Gastrocnemius medialis (tissue), 4 donors: ENCODE results near the gene POLD2. TPM values are rescaled to one million over a fixed set of nuclear protein-coding genes. Genes with fewer than 3 reads are reported as not detected.

Experiments used
- ATAC-seq, 2 donors: fragments of 150-250 bp; one replicate each; pipeline ENCODE4 v1.9.1; 2016
- DNase-seq, 2 donors: peaks; one replicate each; pipeline ENCODE4 v3.0.0-alpha.2; 2019
- H3K27ac ChIP-seq, 4 donors: fragments of 200-600 bp; sonication (generic); 1 replicate in 1 of 4; 2 replicates in 3 of 4; pipeline ENCODE4 v1.5.1; 2016 to 2018; ENCODE audit warnings: mild to moderate bottlenecking in 2 of 4, moderate library complexity in 1 of 4
- H3K27me3 ChIP-seq, 3 donors: fragments of 200-600 bp; sonication (generic) in 2 of 3; 1 replicate in 1 of 3; 2 replicates in 2 of 3; pipeline versions ENCODE4 v1.5.1 to v1.6.0; 2016 to 2019; ENCODE audit warnings: mild to moderate bottlenecking in 1 of 3, moderate library complexity in 1 of 3
- H3K36me3 ChIP-seq, 2 donors: fragments of 200-600 bp; sonication (generic) in 1 of 2; one replicate each; pipeline ENCODE4 v1.5.1; 2017 to 2018
- H3K4me1 ChIP-seq, 2 donors: fragments of 200-600 bp; sonication (generic) in 1 of 2; one replicate each; pipeline ENCODE4 v1.5.1; 2016 to 2017; ENCODE audit warnings: mild to moderate bottlenecking in 2 of 2
- H3K4me3 ChIP-seq, 4 donors: fragments of 200-600 bp; sonication (generic) in 3 of 4; 1 replicate in 1 of 4; 2 replicates in 3 of 4; pipeline ENCODE4 v1.5.1; 2016 to 2019; ENCODE audit warnings: mild to moderate bottlenecking in 2 of 4
- H3K9me3 ChIP-seq, 3 donors: fragments of 200-600 bp; sonication (generic) in 2 of 3; 1 replicate in 1 of 3; 2 replicates in 2 of 3; pipeline ENCODE4 v1.5.1; 2016 to 2019
- CTCF ChIP-seq, 5 experiments: fragments of 450-650 bp in 3 of 5; fragments of 200-600 bp in 2 of 5; sonication (generic) in 2 of 5; IDR thresholded peaks in 4 of 5; conservative IDR thresholded peaks in 1 of 5; 1 replicate in 4 of 5; 2 replicates in 1 of 5; pipeline ENCODE4 v1.5.1; 2016 to 2019; ENCODE audit warnings: antibody characterized with exemption in 5 of 5, mild to moderate bottlenecking in 3 of 5, moderate library complexity in 3 of 5
- POLR2A ChIP-seq, 2 donors: fragments of 450-650 bp; IDR thresholded peaks; one replicate each; pipeline ENCODE4 v1.6.1; 2017; ENCODE audit warnings: antibody characterized with exemption in 2 of 2, mild to moderate bottlenecking in 2 of 2, moderate library complexity in 2 of 2
- in situ Hi-C, 4 donors: fragments of 200-750 bp; cut with MboI; loops; one replicate each; pipeline versions ENCODE4 v1.15.0 to v1.8.0; 2017; ENCODE audit warnings: low sequenced_read_pairs in 4 of 4
- intact Hi-C: fragments of 100-400 bp; cut with DNase I; formaldehyde crosslinking; loops from one replicate; pipeline ENCODE4 v1.15.1; 2023; ENCODE audit warnings: low total_unique reads
- total RNA-seq, 4 donors: library from RNA; depleted of rRNA; stranded (reverse); fragments of >200 nt; gene quantifications; one replicate each; pipeline versions ENCODE4 v1.1.0 to v1.2.3, GENCODE V29; 2016

Gene POLD2
- total RNA-seq, 4 donors from 2014 or later = 69.4 to 93.0 (median 77.7) TPM

- Histone ChIP-seq H3K9me3 (no peaks in the 10 kb centered on the region), H3K36me3 (no peaks in the 10 kb centered on the region), H3K27me3 (peaks cover 2 to 20% (median 15%) of the 10 kb centered on the region in 3 donors), H3K27ac (no peak overlapping the region), H3K4me1 (no peaks in the 10 kb centered on the region), H3K4me3 (no peak overlapping the region)
- DNase-seq (no peak), ATAC-seq (no peak)
- no peak for TF ChIP-seq CTCF (IDR thresholded peaks at IDR 0.05 in 4 of 5, conservative IDR thresholded peaks at IDR 0.05 in 1 of 5)
- in situ Hi-C loops (no loop called here), intact Hi-C loops (no loop called here)
These were observed 25.7 kb upstream of the POLD2 start for GRCh38 chr7:44148961-44149536.

- intact Hi-C loops = no loop called here
- in situ Hi-C loops = no loop called here
- H3K27ac ChIP-seq = no peak overlapping the region
- no peak for TF ChIP-seq CTCF (IDR thresholded peaks at IDR 0.05 in 4 of 5, conservative IDR thresholded peaks at IDR 0.05 in 1 of 5)
- no peak for TF ChIP-seq POLR2A (IDR thresholded peaks at IDR 0.05)
- H3K36me3 ChIP-seq = no peaks in the 10 kb centered on the region
- DNase-seq (no peak), ATAC-seq (no peak)
- H3K27me3 ChIP-seq = peaks cover 2 to 20% (median 15%) of the 10 kb centered on the region in 3 donors
- H3K9me3 ChIP-seq = no peaks in the 10 kb centered on the region
- no peaks in the 10 kb centered on the region for H3K4me1 ChIP-seq
- no peak overlapping the region for H3K4me3 ChIP-seq
These were observed 24.8 kb upstream of the POLD2 start for GRCh38 chr7:44148166-44148565.

GRCh38 chr7:44147026-44147991, 24.0 kb upstream of the POLD2 start:
- in situ Hi-C loops = no loop called here
- H3K27ac ChIP-seq = no peak overlapping the region
- H3K36me3 ChIP-seq = no peaks in the 10 kb centered on the region
- no peak overlapping the region for H3K4me3 ChIP-seq
- ATAC-seq = no peak
- peaks cover 2 to 20% (median 15%) of the 10 kb centered on the region in 3 donors for H3K27me3 ChIP-seq
- no peak for DNase-seq
- H3K4me1 ChIP-seq = no peaks in the 10 kb centered on the region
- no peaks in the 10 kb centered on the region for H3K9me3 ChIP-seq
- TF ChIP-seq POLR2A (IDR thresholded peaks at IDR 0.05) = no peak
- TF ChIP-seq CTCF (IDR thresholded peaks at IDR 0.05 in 4 of 5, conservative IDR thresholded peaks at IDR 0.05 in 1 of 5) = no peak
- intact Hi-C loops = no loop called here

GRCh38 chr7:44145969-44146911, 22.9 kb upstream of the POLD2 start:
- no peak overlapping the region for H3K27ac ChIP-seq

More at GRCh38 chr7:44145969-44146911, 22.9 kb upstream of the POLD2 start:
- intact Hi-C loops = no loop called here
- H3K4me3 ChIP-seq = peak overlapping the region; percentile 36 to 48 (median 47)
- ATAC-seq (peak; percentile 27 to 51), DNase-seq (peak in 1 of 2 donors; percentile 35)
- in situ Hi-C loops = no loop called here
- no peaks in the 10 kb centered on the region for H3K4me1 ChIP-seq
- H3K36me3 ChIP-seq = no peaks in the 10 kb centered on the region
- H3K27me3 ChIP-seq = peaks cover 2 to 20% (median 15%) of the 10 kb centered on the region in 3 donors
- H3K9me3 ChIP-seq = no peaks in the 10 kb centered on the region
- TF ChIP-seq POLR2A (IDR thresholded peaks at IDR 0.05) (no peak), CTCF (IDR thresholded peaks at IDR 0.05 in 4 of 5, conservative IDR thresholded peaks at IDR 0.05 in 1 of 5) (no peak)
